Measurements from ENCODE around the gene PAK2. TPM values are rescaled to one million over a fixed set of nuclear protein-coding genes. Genes with fewer than 3 reads are reported as not detected.
A peak's percentile ranks its signal among the peaks of the same experiment; 100 is the strongest.

Gene PAK2
- total RNA-seq, 2 experiments from 2014 or later: 79.4 to 81.2 TPM

DNA sequence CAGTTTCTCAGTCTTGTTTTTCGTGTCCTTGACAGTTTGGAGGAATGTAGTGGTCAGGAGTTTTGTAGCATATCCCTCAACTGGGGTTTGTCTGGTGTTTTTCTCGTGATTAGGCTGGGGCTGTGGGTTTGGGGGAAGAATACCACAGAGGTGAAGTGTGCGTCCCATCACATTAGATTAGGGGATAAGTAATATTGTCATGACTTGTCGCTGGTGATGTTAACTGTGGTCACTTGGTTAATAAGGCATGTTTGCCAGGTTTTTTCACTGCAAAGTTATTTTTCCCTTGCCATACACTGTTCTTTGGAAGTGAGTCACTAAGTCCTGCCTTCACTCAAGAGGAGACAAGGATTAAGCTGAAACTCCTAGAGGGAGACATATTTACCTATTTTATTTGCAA is 39.1 kb downstream of the PAK2 start:
- DNase-seq (no peak), ATAC-seq (no peak)
- Mint-ChIP-seq H3K4me3 (no peak overlapping the region), H3K4me1 (ENCODE audit: low read depth) (peaks cover 51% of the 10 kb centered on the region), H3K27ac (peak overlapping the region; percentile 23), H3K36me3 (ENCODE audit: low read depth) (peaks cover 52% of the 10 kb centered on the region), H3K9me3 (peaks cover 9% of the 10 kb centered on the region), H3K27me3 (no peaks in the 10 kb centered on the region)
- ChIA-PET CTCF (interaction anchor here (1.4 kb wide), 1 partner anchor 169 kb away, joined by 3 read pairs; no protein-coding TSS in a partner anchor), POLR2A (no interaction called here)
- TF ChIP-seq, protein P1, sequence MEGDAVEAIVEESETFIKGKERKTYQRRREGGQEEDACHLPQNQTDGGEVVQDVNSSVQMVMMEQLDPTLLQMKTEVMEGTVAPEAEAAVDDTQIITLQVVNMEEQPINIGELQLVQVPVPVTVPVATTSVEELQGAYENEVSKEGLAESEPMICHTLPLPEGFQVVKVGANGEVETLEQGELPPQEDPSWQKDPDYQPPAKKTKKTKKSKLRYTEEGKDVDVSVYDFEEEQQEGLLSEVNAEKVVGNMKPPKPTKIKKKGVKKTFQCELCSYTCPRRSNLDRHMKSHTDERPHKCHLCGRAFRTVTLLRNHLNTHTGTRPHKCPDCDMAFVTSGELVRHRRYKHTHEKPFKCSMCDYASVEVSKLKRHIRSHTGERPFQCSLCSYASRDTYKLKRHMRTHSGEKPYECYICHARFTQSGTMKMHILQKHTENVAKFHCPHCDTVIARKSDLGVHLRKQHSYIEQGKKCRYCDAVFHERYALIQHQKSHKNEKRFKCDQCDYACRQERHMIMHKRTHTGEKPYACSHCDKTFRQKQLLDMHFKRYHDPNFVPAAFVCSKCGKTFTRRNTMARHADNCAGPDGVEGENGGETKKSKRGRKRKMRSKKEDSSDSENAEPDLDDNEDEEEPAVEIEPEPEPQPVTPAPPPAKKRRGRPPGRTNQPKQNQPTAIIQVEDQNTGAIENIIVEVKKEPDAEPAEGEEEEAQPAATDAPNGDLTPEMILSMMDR (IDR thresholded peaks at IDR 0.05): no peak
- intact Hi-C loops (cut with micrococcal nuclease): no loop called here

DNA sequence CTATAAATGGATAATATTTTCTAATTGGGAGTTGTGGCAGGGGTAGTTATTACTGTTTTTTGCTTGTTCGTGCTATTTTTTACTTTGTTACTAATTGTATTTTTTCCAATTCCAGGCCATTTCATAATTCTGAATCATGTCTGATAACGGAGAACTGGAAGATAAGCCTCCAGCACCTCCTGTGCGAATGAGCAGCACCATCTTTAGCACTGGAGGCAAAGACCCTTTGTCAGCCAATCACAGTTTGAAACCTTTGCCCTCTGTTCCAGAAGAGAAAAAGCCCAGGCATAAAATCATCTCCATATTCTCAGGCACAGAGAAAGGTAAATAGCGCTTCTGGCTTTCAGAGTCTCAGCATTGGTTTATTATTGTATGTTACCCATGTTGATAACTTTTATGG is 42.9 kb downstream of the PAK2 start:
- no peak overlapping the region for H3K4me3 Mint-ChIP-seq
- intact Hi-C loops (cut with micrococcal nuclease): no loop called here
- H3K4me1 Mint-ChIP-seq (ENCODE audit: low read depth): peaks cover 28% of the 10 kb centered on the region
- no peak for DNase-seq
- H3K9me3 Mint-ChIP-seq: peaks cover 7% of the 10 kb centered on the region
- ChIA-PET POLR2A (no interaction called here), CTCF (no interaction called here)
- no peak overlapping the region for H3K27ac Mint-ChIP-seq
- no peaks in the 10 kb centered on the region for H3K27me3 Mint-ChIP-seq
- TF ChIP-seq, protein P1 (IDR thresholded peaks at IDR 0.05): no peak
- peaks cover 62% of the 10 kb centered on the region for H3K36me3 Mint-ChIP-seq (ENCODE audit: low read depth)
- ATAC-seq: no peak

DNA sequence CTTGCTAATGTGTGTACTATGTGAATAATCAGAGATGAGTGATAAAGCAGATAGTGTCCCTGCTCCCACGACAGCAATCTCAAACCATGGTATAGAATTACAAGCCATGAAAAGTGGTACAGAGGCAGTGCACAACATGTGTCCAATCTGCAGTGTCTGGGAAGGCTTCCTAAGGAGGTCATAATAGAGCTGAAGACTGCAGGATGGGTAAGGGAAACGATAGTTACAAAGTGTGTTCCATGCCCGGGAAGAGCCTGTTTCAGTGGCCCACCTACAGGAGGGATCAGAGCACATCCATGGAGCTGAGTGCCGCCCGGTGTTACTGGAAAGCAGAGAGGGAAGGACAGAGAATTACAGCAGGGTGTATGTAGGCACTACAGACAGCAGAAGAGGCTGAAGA is 48.9 kb downstream of the PAK2 start:
- no peak overlapping the region for H3K4me3 Mint-ChIP-seq
- DNase-seq (no peak), ATAC-seq (no peak)
- H3K27ac Mint-ChIP-seq: no peak overlapping the region
- H3K27me3 Mint-ChIP-seq: no peaks in the 10 kb centered on the region
- POLR2A ChIA-PET: no interaction called here
- peaks cover 1% of the 10 kb centered on the region for H3K9me3 Mint-ChIP-seq
- TF ChIP-seq, protein P1 (IDR thresholded peaks at IDR 0.05): no peak
- peaks cover 22% of the 10 kb centered on the region for H3K4me1 Mint-ChIP-seq (ENCODE audit: low read depth)
- CTCF ChIA-PET: interaction anchor here (0.5 to 1.8 kb wide), 5 partner anchors 8 to 480 kb away, joined by 3 to 4 read pairs (median 3); no protein-coding TSS in a partner anchor
- H3K36me3 Mint-ChIP-seq (ENCODE audit: low read depth): peaks cover 52% of the 10 kb centered on the region
- intact Hi-C loops (cut with micrococcal nuclease): no loop called here

DNA sequence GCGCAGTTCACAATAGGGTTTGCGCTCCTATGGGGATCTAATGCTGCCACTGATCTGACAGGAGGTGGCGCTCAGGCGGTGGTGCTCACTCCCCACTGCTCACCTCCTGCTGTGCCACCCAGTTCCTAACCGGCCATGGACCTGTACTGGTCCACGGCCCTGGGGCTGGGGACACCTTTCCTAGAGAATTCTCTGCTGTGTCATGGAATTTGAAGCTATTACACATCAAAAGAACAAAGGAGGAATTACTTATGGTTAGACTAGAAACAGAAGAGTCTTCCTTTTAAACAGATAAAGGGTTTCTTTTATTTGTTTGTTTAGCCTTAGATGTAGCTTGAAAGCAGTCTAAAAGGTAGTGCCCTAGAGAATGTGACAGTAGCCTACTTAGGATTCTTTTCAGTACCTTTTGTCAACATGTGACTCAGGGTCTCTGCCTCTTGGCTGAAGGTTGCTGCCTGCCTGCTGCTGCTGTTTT is 50.3 kb downstream of the PAK2 start:
- POLR2A ChIA-PET: interaction anchor here (0.5 to 1.4 kb wide), 2 partner anchors 15 to 57 kb away, joined by 3 to 6 read pairs; no protein-coding TSS in a partner anchor

DNA sequence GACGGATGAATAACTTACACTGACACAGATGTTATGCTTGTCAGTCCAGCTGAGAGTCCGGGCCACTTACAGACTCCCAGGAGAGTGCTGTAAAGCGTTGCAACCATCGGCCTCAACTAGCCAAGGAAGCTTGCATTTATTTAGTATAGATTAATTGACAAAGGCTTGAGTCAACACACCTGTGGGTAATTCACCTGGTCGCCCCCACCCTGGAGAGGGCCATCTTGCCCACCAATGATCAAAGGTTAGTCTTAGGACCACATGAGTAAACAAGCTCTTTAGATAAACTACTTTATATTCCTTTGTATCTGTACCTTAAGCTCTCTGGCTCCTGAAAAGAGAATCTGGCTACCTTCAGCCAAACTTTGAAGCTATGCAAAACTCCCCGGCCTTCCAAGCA is 51.0 kb downstream of the PAK2 start:
- CTCF ChIA-PET: no interaction called here
- Mint-ChIP-seq H3K4me3 (no peak overlapping the region), H3K9me3 (peaks cover 5% of the 10 kb centered on the region), H3K27ac (no peak overlapping the region), H3K27me3 (no peaks in the 10 kb centered on the region), H3K4me1 (ENCODE audit: low read depth) (peaks cover 25% of the 10 kb centered on the region), H3K36me3 (ENCODE audit: low read depth) (peaks cover 49% of the 10 kb centered on the region)
- ATAC-seq (no peak), DNase-seq (no peak)
- POLR2A ChIA-PET: interaction anchor here (1.4 kb wide), 1 partner anchor 16 kb away, joined by 6 read pairs; no protein-coding TSS in a partner anchor
- intact Hi-C loops (cut with micrococcal nuclease): no loop called here
- TF ChIP-seq, protein P1 (IDR thresholded peaks at IDR 0.05): no peak

More for the DNA sequence above, 50.3 kb downstream of the PAK2 start:
- DNase-seq: no peak
- peaks cover 5% of the 10 kb centered on the region for H3K9me3 Mint-ChIP-seq
- ATAC-seq: no peak
- H3K27me3 Mint-ChIP-seq: no peaks in the 10 kb centered on the region
- intact Hi-C loops (cut with micrococcal nuclease): no loop called here
- H3K4me3 Mint-ChIP-seq: no peak overlapping the region
- TF ChIP-seq, protein P1 (IDR thresholded peaks at IDR 0.05): no peak
- H3K27ac Mint-ChIP-seq: no peak overlapping the region
- H3K36me3 Mint-ChIP-seq (ENCODE audit: low read depth): peaks cover 52% of the 10 kb centered on the region
- H3K4me1 Mint-ChIP-seq (ENCODE audit: low read depth): peaks cover 26% of the 10 kb centered on the region
- CTCF ChIA-PET: interaction anchor here (0.6 to 1.2 kb wide), 2 partner anchors 48 to 382 kb away, joined by 3 read pairs; no protein-coding TSS in a partner anchor

All from activated CD8-positive, alpha-beta T cell treated with anti-CD3 and anti-CD28 coated beads for 36 hours (primary cell).